Ammon's horn (tissue), 1 donor: Measurements from ENCODE around the gene AMIGO3.

Experiments used
- DNase-seq: peaks from one replicate; pipeline ENCODE4 v3.0.0-alpha.2; 2016; ENCODE audit warnings: low spot score

The AMIGO3 gene

DNA sequence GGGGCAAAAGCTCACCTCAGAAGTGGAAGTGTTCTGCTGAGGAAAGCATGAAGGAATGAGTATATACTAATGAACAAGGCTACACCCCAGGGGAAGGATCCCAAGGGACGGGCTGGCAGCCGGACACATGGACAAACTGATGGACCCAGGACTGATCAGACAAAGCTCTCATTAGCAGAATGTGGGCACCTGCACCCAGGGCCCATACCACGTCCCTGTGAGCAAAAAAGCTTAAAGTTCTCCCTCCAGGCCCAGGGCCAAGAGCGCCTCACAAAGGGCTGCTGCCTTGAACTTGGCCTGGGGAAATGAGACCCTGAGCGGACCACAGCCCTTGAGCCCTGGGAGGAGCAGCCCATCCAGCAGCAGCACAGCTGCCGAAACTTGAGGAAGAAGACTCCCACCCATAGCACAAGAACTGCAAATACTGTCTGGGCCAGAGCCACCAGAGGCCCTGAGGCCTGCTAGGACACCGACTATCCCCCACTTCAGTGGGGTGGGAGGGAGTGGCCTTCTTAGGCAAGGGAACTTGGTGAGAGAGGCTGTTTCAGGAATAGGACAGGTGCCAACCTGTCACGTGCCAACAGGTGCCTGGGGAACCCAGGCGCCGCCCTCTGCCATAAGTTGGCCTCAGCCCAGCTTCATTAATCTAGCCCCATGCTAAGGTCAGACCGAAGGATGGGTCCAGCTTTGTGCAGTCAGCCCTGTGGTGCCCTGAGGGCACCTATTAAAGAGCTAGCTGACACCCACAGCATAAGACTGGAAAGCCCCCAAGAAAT, 6.6 kb upstream of the AMIGO3 start:
- DNase-seq: no peak

DNA sequence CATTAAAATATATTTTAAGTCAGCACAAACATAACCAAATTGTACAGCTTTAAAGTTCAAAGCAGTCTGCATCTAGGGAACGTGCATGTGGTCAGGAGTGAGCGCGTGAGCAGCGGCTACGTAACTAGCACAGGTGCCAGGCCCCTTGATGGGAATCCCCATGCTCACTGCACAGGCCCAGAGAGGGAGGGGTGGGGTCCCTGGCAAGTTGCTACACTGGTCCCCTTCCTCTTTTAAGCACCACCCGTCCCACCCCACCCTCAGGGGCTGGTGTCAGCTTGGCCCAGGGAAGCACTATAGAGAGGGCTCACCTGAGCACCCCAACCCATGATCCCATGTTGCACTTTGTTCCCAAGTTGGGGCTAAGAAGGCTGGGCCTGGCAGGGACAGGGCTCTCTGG, 5.1 kb upstream of the AMIGO3 start:
- DNase-seq: no peak

DNA sequence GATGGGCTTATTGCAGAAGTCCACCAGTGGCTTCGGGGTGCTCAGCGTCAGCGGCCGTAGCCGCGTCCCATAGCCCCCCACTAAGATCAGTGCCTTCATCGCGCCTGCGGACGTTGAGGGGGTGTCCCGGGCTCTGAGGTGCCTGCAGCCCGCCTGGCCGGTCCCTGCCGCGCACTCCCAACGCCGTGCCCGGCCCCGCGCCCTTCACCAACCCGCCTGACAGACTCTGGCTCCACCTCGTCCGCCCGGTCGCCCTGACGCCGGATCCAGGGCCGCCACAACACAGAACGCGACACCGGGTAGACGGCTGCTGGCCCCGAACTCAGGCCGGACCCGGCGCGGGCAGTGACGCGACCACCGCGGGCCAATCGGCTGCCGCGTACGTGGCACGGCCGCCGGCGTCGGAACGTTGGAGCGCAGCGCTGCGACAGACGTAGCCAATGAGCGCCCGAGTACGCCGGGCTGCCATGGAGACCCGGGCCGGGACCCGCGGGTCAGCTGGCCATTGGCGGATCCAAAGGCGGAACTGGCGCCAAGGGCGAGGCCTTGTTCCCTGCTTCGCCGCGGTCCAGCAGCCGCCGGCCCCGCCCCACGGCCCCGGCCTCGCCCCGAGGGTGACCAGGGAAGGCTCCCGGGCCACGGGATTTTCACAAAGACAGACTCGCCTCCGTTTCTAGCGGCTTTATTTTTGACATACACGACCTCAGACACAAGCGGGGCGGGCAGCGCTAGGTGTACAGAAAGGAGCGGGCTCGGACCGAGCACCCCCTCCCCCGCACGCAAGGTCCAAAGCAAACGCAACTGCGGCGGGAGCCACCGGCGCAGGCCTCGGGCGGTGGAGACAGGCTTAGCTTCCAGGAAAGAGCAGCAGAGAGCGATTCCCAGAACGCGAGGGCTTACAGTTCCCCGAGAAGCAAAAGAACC, 4.4 kb upstream of the AMIGO3 start, which contains the start of gene GMPPB:
Gene GMPPB, minus strand, starts transcription at position 324 of the 924 bp plus-strand sequence. Its CDS starts 225 bp downstream, at position 99.
- DNase-seq: peak; percentile 98

DNA sequence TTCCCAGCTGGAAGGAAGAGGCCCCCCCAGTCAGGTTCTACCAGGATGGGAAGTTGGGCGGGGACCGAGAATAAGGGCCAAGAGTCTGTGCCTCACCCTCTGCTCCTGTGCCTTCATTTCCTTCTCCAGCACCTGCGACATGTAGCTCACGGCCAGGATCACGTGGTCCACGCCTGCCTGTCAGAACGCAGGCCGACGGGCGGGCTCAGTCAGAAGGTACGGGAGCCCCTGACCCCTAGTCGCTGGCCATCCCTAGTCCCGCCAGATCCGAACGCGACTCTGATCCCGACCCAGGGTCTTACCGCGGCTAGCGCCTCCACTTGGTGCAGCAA, 3.8 kb upstream of the AMIGO3 start:
- peak; percentile 54 for DNase-seq

DNA sequence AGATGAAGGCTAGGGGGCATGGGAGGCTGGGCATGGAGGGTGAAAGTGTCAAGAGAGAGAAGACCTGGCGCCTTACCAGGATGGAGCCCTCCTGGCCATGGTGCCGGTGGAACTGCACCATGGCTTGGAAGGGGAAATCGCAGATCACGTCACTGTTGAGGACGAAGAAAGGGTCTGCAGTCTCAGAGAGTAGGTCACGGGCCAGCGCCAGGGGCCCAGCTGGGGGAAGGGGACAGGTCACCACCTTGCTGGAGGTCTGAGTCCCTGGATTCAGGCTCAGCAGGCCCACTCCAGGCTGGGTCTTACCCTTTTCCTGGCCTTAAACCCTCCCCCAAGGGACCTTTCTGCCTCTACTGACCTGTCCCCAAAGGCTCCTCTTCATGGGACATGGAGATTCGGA, 3.4 kb upstream of the AMIGO3 start:
- DNase-seq: no peak

DNA sequence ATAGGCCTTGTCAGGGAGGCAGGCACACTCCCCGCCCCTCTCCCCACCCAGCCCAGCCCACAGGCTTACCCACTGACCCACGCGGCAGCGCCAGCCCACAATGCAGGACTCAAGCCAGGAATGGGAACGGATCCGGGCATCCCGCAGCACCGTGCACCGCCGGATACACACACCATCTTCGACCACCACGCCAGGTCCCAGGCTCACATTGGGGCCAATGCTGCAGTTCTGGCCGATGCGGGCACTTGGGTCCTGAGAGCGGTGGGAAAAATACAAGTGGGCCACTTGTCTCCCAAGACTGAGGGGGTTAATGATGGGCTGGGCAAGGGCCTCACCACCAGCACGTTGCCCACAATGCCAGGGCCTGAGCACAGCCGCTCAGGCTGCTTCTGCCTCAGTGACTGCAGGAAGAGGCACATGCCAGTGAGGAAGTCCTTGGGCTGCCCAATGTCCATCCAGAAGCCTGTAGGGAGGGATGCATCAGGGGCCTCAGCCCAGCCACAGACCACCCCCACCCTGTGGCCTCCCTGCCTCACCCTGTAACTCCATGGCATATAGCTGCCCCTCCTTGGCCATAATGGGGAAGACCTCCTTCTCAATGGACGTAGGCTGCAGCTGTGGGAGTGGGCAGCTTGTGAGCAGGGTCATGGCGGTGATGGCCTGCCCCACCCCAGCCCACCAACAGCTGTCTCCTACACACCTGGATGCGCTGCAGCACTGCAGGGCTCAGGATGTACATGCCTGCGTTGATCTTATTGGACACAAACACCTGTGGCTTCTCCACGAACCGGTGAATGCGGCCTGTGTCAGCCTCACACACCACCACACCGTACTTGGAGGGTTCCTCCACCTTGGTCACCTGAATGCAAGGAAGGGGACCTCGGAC, 2.7 kb upstream of the AMIGO3 start:
- DNase-seq: no peak

DNA sequence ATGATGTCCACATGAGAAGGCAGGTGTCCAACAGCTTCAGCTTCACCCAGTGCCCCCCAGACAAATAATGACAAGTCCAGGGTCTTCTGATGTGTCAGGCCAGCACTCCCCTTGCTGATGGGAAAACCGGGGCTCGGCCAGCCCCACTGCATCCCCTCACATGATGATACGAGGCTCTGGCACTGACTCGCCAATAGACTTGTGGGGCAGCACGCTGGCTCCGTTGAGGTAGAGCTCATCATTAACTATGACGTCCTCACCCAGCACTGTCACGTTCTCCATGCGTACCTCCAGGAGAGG, 2.1 kb upstream of the AMIGO3 start:
- no peak for DNase-seq

DNA sequence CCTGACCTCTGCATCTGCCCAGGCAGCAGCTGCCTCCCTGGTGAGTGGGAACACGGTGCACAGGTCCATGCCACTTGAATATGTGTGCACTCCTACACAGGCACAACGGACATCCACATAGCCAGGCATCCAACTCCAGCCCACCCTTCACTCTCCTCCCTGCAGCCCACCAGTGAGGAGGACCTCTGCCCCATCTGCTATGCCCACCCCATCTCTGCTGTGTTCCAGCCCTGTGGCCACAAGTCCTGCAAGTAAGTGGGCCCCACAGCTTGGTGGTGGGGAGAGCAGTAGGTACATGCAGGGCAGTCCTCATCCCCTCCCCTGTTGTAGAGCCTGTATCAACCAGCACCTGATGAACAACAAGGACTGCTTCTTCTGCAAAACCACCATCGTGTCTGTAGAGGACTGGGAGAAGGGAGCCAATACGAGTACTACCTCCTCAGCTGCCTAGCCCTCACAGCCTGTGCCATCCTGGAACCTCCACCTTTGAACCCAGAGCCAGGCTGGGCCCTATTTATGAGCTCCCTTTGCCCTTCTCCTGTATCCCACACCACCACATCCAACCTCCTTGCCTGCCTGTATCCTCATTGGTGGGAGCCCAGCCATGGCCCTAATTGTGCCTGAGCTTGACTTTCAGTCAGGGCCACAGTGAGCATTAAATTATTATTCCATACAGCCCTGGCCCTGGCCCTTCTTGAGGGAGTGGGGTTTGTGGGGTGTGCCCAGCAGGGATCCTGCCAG, 1.5 kb upstream of the AMIGO3 start:
- DNase-seq: no peak

DNA sequence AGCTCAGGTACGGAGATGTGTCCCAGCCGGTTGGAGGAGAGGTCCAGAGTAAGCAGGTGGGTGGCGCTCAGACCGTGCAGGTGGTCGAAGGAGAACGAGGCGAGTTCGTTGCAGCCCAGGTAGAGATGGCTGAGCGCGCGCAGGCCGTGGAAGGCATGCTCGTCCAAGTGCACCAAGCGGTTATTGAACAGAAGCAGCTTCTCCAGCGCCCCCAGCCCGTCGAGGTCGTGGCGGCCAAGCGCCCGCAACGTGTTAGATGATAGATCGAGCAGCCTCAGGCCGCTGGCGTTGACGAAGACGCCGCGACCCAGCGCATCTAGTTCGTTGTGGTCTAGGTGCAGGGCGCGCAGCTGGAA, 648 bp downstream of the AMIGO3 start:
- DNase-seq: no peak

DNA sequence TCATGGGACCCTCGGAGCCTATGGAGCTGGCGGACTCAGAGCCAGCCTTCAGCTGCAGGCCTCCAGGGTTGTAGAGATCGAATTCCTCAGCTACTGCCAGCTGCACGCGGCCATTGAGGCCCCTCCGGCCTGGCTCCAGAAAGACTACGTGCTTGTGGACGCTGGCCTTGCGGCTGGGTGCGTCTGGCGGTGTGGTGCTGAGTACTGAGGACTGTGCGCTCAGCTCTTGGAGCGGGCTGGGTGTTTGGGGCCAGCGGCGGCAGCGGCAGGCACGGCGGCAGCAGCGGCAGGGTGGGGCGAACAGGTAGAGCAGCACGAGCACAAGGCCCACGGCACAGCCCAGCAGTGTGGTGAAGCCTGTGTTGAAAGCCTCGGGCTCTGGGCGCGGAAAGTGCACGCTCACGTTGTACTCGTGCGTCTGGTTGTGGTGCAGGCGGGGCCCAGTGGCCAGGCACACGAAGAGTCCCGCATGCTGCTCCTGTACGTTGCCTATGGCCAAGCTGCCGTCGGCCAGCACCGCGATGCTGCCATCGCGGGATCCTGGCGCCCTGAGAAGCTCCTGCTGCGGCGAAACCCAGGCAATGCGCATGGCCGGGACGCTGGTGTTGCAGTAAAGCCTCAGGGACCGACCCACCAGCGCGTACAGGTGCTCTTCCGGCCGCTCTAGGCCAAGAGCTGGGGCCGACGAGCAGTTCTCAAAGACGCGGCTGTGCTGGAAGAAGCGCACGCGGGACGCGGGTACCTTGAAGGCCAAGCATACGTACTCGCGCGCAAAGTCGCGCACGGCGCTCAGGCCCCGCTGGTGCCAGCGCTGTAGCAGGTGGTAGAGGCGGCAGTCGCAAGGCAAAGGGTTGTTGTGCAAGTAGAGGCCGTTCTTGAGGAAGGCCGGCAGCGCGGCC, 1.3 kb downstream of the AMIGO3 start:
- no peak for DNase-seq

DNA sequence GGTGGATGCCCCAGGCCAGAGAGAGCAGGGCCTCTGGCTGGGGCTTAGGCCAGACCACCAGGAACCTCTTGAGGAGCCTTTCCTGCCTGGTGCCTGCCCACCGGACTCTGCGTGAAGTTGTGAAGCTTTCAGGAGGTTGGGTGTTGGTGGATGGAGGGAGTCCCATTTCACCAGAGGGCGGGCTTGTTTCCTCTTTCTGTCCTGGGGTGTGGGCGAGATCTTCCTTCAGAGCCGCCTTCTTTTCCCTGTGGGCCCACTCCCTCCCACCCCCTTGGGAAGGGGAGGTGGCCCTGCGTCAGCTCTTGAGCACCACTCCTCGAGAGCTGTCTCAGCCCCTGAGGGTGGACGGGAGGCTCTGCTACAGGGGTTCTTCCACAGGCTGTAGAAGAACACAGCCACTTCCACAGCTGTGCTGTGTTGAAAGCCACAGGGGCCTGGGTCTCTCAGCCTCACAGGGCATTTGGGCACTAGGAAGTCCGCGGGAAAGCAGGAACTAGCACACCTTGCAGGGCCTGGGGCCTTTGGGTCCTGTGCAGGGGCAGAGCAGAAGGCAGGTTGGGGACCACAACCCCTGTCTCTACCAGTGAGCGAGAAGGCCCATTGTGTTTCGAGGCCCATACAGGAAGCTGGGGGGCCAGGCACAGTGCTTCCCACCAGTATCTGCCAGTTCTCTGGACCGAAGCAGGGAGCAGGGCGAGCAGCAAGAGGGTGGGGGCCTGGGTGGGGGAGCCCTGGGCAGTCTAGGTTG, 2.1 kb downstream of the AMIGO3 start:
- DNase-seq: no peak

DNA sequence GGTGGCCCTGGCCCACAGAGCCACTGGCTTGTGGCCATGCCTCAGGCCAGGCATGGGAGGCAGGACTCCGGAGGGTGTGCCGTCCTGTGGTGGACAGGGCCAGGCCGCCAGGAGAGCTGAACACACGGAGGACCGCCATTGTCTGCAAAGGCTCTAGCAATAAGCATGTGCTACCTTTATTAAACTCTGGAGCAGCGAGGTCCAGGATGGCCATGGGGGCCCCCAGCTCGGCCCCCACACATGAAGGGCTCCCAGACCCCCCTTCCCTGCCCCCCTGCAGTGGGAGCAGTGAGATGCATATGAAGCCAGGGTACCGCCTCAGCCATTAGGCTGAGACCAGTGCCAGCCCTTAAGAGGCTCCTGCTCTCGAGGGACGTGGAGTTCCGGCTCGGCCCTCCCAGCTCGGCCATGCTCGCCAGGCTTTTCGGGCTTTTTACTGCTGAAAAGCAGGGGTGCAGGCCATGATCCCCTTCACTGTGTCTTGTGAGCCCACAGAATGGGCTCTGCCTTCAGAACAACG, 2.7 kb downstream of the AMIGO3 start:
- DNase-seq: no peak

DNA sequence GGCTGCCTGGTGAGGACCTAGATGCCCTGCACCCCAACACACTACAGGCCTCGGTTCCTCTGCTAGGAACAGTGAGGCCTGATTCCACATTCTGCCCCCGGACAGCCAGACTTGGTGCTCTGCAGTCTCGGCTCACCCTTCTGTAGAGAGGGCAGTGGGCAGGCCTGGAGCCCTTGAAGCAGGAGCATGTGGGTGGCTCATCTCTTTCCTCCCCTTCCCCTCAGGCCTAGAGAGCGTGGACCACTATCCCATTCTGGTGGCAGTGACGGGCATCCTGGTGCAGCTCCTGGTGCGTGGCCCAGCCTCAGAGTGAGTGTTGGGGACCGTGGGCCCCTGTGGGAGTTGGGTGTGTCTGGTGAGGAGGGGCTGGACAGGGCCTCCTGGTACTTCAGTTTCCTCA, 3.3 kb downstream of the AMIGO3 start:
- DNase-seq: no peak

DNA sequence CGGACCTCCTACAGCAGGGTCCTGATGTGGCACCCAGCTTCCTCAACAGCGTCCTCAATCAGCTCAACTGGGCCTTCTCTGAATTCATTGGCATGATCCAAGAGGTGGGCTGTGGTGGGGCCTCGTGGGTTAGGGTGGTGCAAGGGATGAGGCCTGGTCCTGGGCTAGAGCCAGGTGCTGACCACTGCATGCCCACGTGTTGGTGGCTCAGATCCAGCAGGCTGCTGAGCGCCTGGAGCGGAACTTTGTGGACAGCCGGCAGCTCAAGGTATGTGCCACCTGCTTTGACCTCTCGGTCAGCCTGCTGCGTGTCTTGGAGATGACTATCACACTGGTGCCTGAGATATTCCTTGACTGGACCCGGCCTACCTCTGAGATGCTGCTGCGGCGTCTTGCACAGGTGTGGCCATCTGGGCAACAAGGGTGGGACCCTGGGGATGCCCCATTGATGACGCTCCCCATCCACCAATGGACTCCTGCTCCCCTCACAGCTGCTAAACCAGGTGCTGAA, 3.8 kb downstream of the AMIGO3 start:
- no peak for DNase-seq

DNA sequence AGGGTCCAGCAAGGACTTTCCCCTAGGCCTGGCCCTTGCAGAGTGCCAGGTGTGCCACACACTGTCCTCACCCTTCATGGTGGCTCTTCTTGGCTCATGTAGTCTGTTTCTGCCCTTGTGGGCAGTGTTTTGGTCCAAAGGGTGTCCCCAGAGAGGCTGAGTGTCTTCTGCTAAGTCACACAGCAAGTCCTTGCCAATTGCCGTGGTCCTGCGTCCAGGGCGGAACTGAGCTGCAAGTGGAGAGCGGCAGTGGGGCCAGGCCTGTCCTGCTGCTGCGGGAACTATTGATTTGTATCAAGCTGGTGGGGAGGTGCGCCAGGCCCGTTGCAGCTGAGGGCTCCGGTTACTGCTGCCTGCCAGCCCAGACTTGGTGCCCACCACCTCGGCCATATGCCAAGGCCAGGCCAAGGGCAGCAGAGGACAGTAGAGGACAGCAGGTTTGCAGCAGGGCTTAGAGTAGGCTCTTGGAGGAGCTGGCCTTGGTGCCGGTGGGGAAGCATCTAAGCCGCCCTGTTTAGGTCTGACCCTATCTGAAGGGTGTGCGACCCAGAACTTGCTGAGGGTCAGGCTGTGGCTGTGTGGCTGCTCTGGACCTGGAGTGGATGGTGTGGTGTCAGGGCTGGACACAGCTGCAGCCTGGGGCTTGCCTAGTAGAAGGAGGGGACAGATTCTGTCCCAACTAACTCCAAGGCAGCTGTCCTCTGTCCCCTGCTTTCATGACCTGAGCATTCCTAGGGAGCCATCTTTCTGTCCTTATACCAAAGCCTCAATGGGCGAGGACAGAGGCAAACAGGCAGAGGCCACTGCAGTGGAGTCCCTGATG, 4.5 kb downstream of the AMIGO3 start:
- no peak for DNase-seq

DNA sequence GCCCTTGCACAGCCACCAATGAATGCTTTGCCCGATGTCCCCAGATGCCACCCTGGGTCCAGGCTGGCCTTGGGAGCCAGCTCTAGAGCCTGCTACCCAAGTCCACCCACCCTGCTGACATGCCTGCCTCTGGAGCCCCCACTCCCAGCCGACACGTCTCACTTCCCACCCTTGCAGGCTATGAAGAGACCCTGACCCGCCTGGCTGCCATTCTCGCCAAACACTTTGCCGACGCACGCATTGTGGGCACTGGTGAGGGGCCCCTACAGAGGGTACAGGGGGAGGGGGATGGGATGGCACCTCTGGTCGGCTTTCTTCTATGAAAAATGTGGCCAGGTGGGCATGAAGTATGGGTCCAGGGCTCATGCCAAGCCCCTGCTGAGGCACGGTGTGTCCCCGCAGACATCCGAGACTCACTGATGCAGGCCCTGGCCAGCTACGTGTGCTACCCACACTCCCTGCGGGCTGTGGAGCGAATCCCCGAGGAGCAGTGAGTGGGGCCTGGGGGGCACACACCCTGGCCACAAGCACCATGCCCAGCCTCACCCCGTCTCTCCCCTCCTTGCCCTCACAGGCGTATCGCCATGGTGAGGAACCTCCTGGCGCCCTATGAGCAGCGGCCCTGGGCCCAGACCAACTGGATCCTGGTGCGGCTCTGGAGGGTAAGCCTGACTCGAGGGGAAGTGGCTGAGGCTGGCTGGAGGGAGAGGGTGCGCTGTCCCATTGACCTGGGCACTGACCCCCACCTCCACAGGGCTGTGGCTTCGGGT, 6.0 kb downstream of the AMIGO3 start:
- DNase-seq: no peak

DNA sequence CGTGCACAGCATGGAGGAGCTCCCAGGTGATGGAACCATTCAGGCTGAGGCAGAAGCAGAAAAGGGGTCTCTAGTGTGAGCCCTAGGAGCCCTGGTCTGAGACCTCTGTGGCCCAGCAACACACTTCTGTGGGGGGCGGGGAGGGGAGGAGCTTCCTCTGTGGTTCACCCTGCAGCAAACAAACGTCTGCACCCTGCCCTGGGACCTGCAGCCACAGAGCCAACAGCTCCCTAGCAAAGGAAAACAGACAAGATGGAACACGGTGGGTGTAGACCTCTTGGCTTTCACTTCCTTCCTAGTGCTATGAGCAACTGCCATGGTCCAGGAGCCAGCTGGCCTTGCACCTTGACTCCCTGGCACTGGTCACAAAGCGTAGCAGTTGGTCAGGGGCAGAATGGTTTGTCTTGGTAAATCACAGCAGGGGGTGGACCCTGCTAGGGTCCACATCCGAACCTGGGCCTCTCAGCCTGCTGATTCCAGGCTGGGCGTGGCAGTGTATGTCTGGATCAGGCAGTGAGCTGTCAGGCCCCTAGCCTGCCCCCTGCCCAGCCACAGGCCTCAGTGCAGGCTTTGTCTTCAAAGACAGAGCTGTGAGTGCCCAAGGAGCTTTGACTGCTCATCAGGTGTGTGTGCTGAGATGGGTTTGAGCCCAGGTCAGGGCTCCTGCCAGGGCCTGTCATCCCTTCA, 6.7 kb downstream of the AMIGO3 start:
- DNase-seq: no peak
